ENCODE measurements around the gene ASCL5. TPM values are rescaled to one million over a fixed set of nuclear protein-coding genes. Genes with fewer than 3 reads are reported as not detected.

ASCL5 gene
- total RNA-seq, 4 donors from 2014 or later: not detected

DNA sequence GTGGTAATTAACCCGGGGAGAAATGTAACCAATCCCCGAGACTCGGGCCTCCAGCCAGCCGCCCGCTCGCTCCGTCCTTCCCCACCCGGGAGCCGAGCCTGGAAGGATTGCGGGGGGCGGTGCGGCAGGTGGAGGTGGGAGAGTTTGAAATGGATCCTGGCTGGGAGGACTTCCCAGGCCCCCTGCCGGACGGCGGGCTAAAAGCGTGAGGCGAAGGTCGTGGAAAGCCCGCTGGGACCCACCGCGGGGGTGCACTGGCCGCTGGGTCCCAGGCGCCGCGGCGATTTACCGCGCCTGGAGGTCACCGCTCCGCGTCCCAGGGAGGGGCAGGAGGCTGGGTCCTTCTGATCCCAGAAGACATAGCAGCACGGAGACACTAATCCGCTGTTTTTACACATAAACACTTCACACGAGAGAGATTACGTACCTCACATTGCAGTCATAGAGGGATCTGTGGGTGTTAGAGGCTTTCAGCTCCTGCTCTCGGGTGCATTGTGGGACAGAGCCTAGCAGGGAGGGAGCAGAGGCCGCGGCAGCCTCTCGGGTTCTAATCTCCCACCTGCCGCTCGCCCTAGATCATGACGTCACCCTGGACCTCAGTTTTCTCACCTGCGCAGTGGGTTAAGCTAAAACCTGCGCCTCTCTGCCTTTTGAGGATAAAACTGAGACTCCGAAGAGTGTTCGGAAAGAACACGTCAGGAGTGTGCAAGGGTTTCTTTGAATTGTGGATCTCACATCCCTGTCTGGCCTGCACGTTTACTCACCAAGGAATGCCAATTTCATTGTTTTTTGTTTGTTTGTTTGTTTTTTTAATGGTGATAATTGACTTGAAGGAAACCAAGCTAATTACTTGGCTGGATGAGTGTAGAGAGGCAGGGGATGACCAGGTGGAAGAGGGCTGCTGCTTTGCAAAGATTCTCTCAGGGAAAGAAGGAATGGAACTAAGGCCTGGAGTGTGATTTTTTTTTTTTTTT, 44.4 kb upstream of the ASCL5 start:
- intact Hi-C loops (cut with DNase I; ENCODE audit: low total_unique reads): no loop called here
- peak overlapping the region; percentile 31 for H3K4me3 ChIP-seq (ENCODE audit: low read depth, poor library complexity, severe bottlenecking)
- DNase-seq (ENCODE audit: low spot score in 2 of 2): peak in 1 of 2 donors; percentile 87
- 17 to 21% methylated on average over 34 of the region's 48 CpGs for WGBS, 2 donors
- TF ChIP-seq, protein P1, sequence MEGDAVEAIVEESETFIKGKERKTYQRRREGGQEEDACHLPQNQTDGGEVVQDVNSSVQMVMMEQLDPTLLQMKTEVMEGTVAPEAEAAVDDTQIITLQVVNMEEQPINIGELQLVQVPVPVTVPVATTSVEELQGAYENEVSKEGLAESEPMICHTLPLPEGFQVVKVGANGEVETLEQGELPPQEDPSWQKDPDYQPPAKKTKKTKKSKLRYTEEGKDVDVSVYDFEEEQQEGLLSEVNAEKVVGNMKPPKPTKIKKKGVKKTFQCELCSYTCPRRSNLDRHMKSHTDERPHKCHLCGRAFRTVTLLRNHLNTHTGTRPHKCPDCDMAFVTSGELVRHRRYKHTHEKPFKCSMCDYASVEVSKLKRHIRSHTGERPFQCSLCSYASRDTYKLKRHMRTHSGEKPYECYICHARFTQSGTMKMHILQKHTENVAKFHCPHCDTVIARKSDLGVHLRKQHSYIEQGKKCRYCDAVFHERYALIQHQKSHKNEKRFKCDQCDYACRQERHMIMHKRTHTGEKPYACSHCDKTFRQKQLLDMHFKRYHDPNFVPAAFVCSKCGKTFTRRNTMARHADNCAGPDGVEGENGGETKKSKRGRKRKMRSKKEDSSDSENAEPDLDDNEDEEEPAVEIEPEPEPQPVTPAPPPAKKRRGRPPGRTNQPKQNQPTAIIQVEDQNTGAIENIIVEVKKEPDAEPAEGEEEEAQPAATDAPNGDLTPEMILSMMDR (IDR thresholded peaks at IDR 0.05): no peak

DNA sequence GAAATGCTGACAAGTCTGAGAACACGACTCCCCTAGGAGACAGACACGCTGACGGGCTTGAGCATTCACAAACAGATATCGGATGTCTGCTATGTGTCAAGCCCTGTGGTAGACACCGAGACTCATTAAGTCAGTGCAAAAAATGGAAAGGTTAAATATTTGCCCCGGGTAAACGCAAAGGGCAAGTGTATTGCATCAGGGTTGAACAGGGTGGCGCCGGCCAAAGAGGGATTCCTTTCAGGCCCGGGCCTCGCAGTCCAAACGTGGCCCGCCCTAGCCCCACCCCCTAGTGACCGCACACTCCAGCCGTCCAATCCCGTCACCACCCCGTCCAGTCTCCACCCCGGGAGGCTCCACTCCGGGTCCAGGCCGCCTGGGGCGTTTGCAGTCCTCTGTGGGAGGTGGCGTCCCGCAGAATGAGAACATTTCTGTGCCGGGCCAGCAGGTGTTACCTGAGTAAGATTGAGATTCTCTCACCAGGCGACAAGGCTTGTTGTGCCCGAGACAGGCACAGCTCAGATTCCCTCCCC, 43.6 kb upstream of the ASCL5 start:
- H3K4me3 ChIP-seq (ENCODE audit: low read depth, poor library complexity, severe bottlenecking): peak overlapping the region; percentile 31
- TF ChIP-seq POLR2A (IDR thresholded peaks at IDR 0.05): no peak
- TF ChIP-seq, protein P1 (IDR thresholded peaks at IDR 0.05): no peak
- WGBS, 2 donors: 5 to 10% methylated on average over 19 to 24 of the region's 26 CpGs
- intact Hi-C loops (cut with DNase I; ENCODE audit: low total_unique reads): no loop called here
- peak; percentile 92 to 98 for DNase-seq (ENCODE audit: low spot score in 2 of 2)

DNA sequence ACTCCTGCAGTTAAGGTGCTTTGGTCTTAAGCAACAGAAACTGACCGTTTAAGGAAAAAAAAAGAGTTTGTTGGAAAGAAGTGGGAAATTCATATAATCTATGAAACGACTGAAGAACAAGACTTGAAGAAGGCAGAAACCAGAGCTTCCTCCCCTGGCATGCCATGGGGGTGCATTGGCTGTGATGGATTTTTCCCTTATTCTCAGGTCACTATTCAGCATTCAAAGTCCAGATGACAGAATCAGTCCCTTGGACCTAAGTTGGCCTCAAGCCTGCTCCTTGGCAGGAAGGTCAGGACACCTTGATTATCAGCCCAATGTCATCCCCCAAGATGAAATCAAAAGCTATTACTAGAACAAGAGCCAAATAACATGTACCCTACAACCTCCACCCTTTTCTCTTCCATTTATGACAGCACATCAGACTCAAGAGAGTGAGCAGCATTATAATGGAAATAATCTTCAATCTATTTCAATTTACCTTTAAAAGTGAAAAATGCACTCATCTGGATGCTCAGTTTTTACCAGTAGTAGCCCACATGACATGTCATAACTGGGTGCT, 43.1 kb upstream of the ASCL5 start:
- intact Hi-C loops (cut with DNase I; ENCODE audit: low total_unique reads): no loop called here
- WGBS, 2 donors: 82 to 93% methylated on average over 2 of the region's 2 CpGs
- DNase-seq (ENCODE audit: low spot score in 2 of 2): peak in 1 of 2 donors; percentile 65
- no peak overlapping the region for H3K4me3 ChIP-seq (ENCODE audit: low read depth, poor library complexity, severe bottlenecking)
- TF ChIP-seq, protein P1 (IDR thresholded peaks at IDR 0.05): no peak
- TF ChIP-seq POLR2A (IDR thresholded peaks at IDR 0.05): no peak

DNA sequence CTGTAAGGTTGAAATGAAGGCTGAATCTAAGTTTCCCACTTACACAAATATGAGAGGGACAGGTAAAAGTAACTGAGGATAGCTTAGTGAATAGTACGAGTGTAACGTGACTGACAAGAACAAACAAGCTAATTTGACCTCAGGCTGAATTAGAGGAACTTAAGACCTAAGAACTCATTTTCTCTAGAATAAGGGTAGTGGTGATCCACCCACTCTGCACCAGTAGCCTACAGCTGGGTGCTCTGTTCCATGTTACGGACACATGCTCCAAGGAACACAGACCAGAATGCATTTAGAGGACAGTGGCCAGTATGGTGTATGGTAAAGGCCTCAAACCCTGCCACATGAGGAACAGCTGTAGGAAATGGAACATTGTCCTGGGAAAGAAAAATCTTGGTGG, 42.2 kb upstream of the ASCL5 start:
- WGBS, 2 donors: 57 to 67% methylated on average over 3 of the region's 3 CpGs
- peak in 1 of 2 donors; percentile 20 for DNase-seq (ENCODE audit: low spot score in 2 of 2)
- TF ChIP-seq POLR2A (IDR thresholded peaks at IDR 0.05): no peak
- TF ChIP-seq, protein P1 (IDR thresholded peaks at IDR 0.05): no peak
- H3K4me3 ChIP-seq (ENCODE audit: low read depth, poor library complexity, severe bottlenecking): no peak overlapping the region
- intact Hi-C loops (cut with DNase I; ENCODE audit: low total_unique reads): no loop called here

DNA sequence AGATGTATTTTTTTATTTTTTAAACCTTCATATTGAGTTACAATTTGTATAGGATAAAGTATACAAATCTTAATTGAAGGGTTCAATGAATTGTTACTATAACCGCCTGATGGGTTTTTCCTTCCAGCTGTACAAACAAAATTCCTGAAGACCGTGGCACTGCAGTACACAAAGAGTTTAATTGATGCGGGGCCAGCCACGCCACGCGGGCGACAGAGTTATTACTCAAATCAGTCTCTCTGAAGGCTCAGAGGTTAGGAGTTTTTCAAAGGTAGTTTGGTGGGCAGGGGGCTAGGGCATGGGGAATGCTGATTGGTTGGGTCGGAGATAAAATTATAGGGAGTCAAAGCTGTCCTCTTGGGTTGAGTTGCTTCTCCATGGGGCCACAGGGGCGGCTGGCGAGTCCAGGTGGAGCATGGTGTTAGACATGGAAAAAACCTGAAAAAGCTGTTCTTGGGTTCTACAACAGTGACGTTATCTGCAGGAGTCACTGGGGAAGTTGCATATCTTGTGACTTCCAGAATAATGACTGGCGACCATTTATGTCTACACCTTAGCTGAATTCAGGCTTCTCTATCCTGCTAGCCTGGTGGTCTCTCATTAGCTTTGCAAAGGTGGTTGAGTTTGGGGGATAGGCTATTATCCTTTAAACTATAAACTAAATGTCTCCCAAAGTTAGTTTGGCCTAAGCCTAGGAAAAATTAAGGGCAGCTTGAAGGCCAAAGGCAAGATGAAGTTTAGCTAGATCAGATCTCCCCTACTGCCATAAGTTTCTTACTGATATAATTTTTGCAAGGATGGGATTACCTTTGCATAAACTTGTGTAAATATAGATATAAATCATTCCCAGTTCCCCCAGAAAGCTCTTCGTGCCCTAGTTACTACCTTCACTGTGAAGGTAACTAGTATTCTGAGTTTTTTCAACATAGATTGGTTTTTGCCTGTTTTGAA, 40.3 kb upstream of the ASCL5 start:
- peak in 1 of 2 donors; percentile 56 for DNase-seq (ENCODE audit: low spot score in 2 of 2)
- TF ChIP-seq POLR2A (IDR thresholded peaks at IDR 0.05): no peak
- H3K4me3 ChIP-seq (ENCODE audit: low read depth, poor library complexity, severe bottlenecking): no peak overlapping the region
- 84 to 87% methylated on average over 13 of the region's 13 CpGs for WGBS, 2 donors
- intact Hi-C loops (cut with DNase I; ENCODE audit: low total_unique reads): no loop called here
